Measurements from ENCODE around the gene CDC7.

DNA sequence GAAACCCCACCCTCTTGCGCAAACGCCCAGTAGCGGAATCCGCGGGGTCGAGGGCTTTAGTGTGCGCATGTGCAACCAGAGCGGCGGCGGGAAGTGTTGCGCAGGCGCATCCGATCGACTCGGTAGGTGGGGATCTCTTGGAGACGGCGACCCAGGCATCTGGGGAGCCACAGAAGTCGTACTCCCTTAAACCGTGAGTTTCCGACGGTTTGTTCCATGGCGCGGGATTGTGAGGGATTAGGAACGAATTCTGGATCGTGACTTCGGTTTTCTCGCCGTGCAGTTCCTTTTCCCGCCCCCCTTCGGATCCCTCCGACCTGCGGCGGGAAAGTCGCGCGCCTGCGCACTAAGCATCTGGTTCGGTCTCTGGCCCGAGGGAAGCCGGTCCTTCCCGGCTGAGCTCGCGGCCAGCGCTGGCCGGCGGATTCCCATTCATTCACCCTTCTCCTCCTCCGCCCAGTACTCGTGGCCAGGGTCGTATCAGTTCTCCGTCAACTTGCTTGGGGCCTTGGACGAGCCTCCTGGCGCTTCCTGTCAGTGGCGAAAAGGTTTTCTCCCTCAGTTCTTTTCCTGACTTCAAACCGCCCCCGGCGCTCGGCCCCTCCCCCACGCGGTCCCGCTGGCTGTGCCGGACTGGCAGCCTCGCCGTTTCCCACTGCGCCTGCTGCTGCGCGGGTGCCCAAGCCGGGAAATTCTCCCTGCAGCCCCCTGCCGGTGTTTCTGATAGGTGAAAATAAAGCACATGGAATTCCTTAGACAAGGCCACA lies at the start of gene CDC7:
- peak; percentile 51 to 59 (median 55); a peak in 5 of 6 replicates for TF ChIP-seq CTCF (IDR thresholded peaks at IDR 0.05 in 2 of 3, conservative IDR thresholded peaks at IDR 0.05 in 1 of 3; ENCODE audit: insufficient read depth in 2 of 3, low read depth in 1 of 3, low read length in 3 of 3)
- no peak for TF ChIP-seq ZBTB8A (IDR thresholded peaks at IDR 0.05; ENCODE audit: partially characterized antibody)
